ENCODE results near the gene CACNA1F.

The CACNA1F gene

GRCh38 chrX:49199906-49200771, 33.0 kb downstream of the CACNA1F start, which contains the start of gene SYP:
SYP (minus strand) TSS chrX:49200193; CDS start chrX:49200186, 7 bp downstream.
- H3K9me3 ChIP-seq (ENCODE audit: control extremely low read depth in 1 of 5, control insufficient read depth in 4 of 5, insufficient read depth in 2 of 5, low read depth in 1 of 5, low read length in 4 of 5): no peaks in the 10 kb centered on the region
- 43% methylated on average over 51 of the region's 61 CpGs for WGBS (ENCODE audit: insufficient coverage)

GRCh38 chrX:49199315-49199595, 33.9 kb downstream of the CACNA1F start:
- WGBS (ENCODE audit: insufficient coverage): 60% methylated on average over 11 of the region's 11 CpGs
- CTCF ChIA-PET: no interaction called here
- H3K4me1 ChIP-seq (ENCODE audit: control extremely low read depth in 1 of 4, control insufficient read depth in 4 of 4, insufficient read depth in 4 of 4, low read length in 3 of 4): peaks cover 0 to 11% (median 8%) of the 10 kb centered on the region in 4 experiments
- H3K36me3 ChIP-seq (ENCODE audit: control insufficient read depth in 4 of 4, insufficient read depth in 4 of 4, low read length in 3 of 4): no peaks in the 10 kb centered on the region
- H3K9me3 ChIP-seq (ENCODE audit: control extremely low read depth in 1 of 5, control insufficient read depth in 4 of 5, insufficient read depth in 2 of 5, low read depth in 1 of 5, low read length in 4 of 5): no peaks in the 10 kb centered on the region
- POLR2A ChIA-PET: no interaction called here
- no peak overlapping the region for H3K27ac ChIP-seq (ENCODE audit: insufficient read depth in 1 of 2, low read depth in 1 of 2, low read length in 2 of 2, poor library complexity in 1 of 2, severe bottlenecking in 2 of 2)
- DNase-seq: no peak
- H3K27me3 ChIP-seq (replicated peaks in 2 of 5; ENCODE audit: control insufficient read depth in 4 of 5, insufficient read depth in 5 of 5, low read length in 4 of 5): peaks cover 0 to 15% (median 0%) of the 10 kb centered on the region in 5 experiments
- H3K4me3 ChIP-seq (ENCODE audit: control insufficient read depth in 1 of 7, extremely low read depth in 1 of 7, insufficient read depth in 4 of 7, low read depth in 2 of 7, low read length in 6 of 7): peak overlapping the region in 2 of 7 experiments; percentile 7 to 69

More at GRCh38 chrX:49199906-49200771, 33.0 kb downstream of the CACNA1F start, which contains the start of gene SYP:
- CTCF ChIA-PET: no interaction called here
- POLR2A ChIA-PET: interaction anchor here (0.7 kb wide), 1 partner anchor 46 kb away, joined by 3 read pairs; no protein-coding TSS in a partner anchor
- Histone ChIP-seq H3K4me1 (ENCODE audit: control extremely low read depth in 1 of 4, control insufficient read depth in 4 of 4, insufficient read depth in 4 of 4, low read length in 3 of 4) (peaks cover 0 to 11% (median 8%) of the 10 kb centered on the region in 4 experiments), H3K4me3 (ENCODE audit: control insufficient read depth in 1 of 7, extremely low read depth in 1 of 7, insufficient read depth in 4 of 7, low read depth in 2 of 7, low read length in 6 of 7) (peak within 1 kb of the TSS; percentile 13 to 76 (median 47)), H3K27me3 (replicated peaks in 2 of 5; ENCODE audit: control insufficient read depth in 4 of 5, insufficient read depth in 5 of 5, low read length in 4 of 5) (peaks cover 0 to 15% (median 0%) of the 10 kb centered on the region in 5 experiments), H3K27ac (ENCODE audit: insufficient read depth in 1 of 2, low read depth in 1 of 2, low read length in 2 of 2, poor library complexity in 1 of 2, severe bottlenecking in 2 of 2) (peak within 1 kb of the TSS in 1 of 2 experiments; percentile 49), H3K36me3 (ENCODE audit: control insufficient read depth in 4 of 4, insufficient read depth in 4 of 4, low read length in 3 of 4) (no peaks in the 10 kb centered on the region)
- DNase-seq: peak; percentile 80 to 91 (median 91)

GRCh38 chrX:49198540-49199314, 34.4 kb downstream of the CACNA1F start:
- DNase-seq: peak in 2 of 3 donors; percentile 14 to 32
- no peaks in the 10 kb centered on the region for H3K9me3 ChIP-seq (ENCODE audit: control extremely low read depth in 1 of 5, control insufficient read depth in 4 of 5, insufficient read depth in 2 of 5, low read depth in 1 of 5, low read length in 4 of 5)
- peaks cover 0 to 11% (median 8%) of the 10 kb centered on the region in 4 experiments for H3K4me1 ChIP-seq (ENCODE audit: control extremely low read depth in 1 of 4, control insufficient read depth in 4 of 4, insufficient read depth in 4 of 4, low read length in 3 of 4)
- H3K27me3 ChIP-seq (replicated peaks in 2 of 5; ENCODE audit: control insufficient read depth in 4 of 5, insufficient read depth in 5 of 5, low read length in 4 of 5): peaks cover 0 to 15% (median 0%) of the 10 kb centered on the region in 5 experiments
- ChIA-PET CTCF (no interaction called here), POLR2A (no interaction called here)
- no peak overlapping the region for H3K27ac ChIP-seq (ENCODE audit: insufficient read depth in 1 of 2, low read depth in 1 of 2, low read length in 2 of 2, poor library complexity in 1 of 2, severe bottlenecking in 2 of 2)
- H3K4me3 ChIP-seq (ENCODE audit: control insufficient read depth in 1 of 7, extremely low read depth in 1 of 7, insufficient read depth in 4 of 7, low read depth in 2 of 7, low read length in 6 of 7): no peak overlapping the region
- 60% methylated on average over 7 of the region's 12 CpGs for WGBS (ENCODE audit: insufficient coverage)
- H3K36me3 ChIP-seq (ENCODE audit: control insufficient read depth in 4 of 4, insufficient read depth in 4 of 4, low read length in 3 of 4): no peaks in the 10 kb centered on the region

- no peak overlapping the region for H3K4me3 ChIP-seq (ENCODE audit: control insufficient read depth in 1 of 7, extremely low read depth in 1 of 7, insufficient read depth in 4 of 7, low read depth in 2 of 7, low read length in 6 of 7)
- WGBS (ENCODE audit: insufficient coverage): 83% methylated on average over 12 of the region's 13 CpGs
Measured at GRCh38 chrX:49197543-49198087, 35.5 kb downstream of the CACNA1F start.

GRCh38 chrX:49193542-49193964, 39.6 kb downstream of the CACNA1F start:
- no peak overlapping the region for H3K27ac ChIP-seq (ENCODE audit: insufficient read depth in 1 of 2, low read depth in 1 of 2, low read length in 2 of 2, poor library complexity in 1 of 2, severe bottlenecking in 2 of 2)
- no peak for DNase-seq
- H3K9me3 ChIP-seq (ENCODE audit: control extremely low read depth in 1 of 5, control insufficient read depth in 4 of 5, insufficient read depth in 2 of 5, low read depth in 1 of 5, low read length in 4 of 5): no peaks in the 10 kb centered on the region
- ChIA-PET CTCF (interaction anchor here (0.9 to 1.8 kb wide), 5 partner anchors 11 to 74 kb away, joined by 3 to 6 read pairs (median 3); no protein-coding TSS in a partner anchor), POLR2A (no interaction called here)
- H3K27me3 ChIP-seq (replicated peaks in 2 of 5; ENCODE audit: control insufficient read depth in 4 of 5, insufficient read depth in 5 of 5, low read length in 4 of 5): peaks cover 0 to 6% (median 0%) of the 10 kb centered on the region in 5 experiments
- peaks cover 0 to 9% (median 4%) of the 10 kb centered on the region in 4 experiments for H3K4me1 ChIP-seq (ENCODE audit: control extremely low read depth in 1 of 4, control insufficient read depth in 4 of 4, insufficient read depth in 4 of 4, low read length in 3 of 4)
- H3K4me3 ChIP-seq (ENCODE audit: control insufficient read depth in 1 of 7, extremely low read depth in 1 of 7, insufficient read depth in 4 of 7, low read depth in 2 of 7, low read length in 6 of 7): no peak overlapping the region
- WGBS (ENCODE audit: insufficient coverage): 70% methylated on average over 1 of the region's 2 CpGs
- no peaks in the 10 kb centered on the region for H3K36me3 ChIP-seq (ENCODE audit: control insufficient read depth in 4 of 4, insufficient read depth in 4 of 4, low read length in 3 of 4)

More at GRCh38 chrX:49197543-49198087, 35.5 kb downstream of the CACNA1F start:
- no peak for DNase-seq
- POLR2A ChIA-PET: no interaction called here
- Histone ChIP-seq H3K27ac (ENCODE audit: insufficient read depth in 1 of 2, low read depth in 1 of 2, low read length in 2 of 2, poor library complexity in 1 of 2, severe bottlenecking in 2 of 2) (no peak overlapping the region), H3K9me3 (ENCODE audit: control extremely low read depth in 1 of 5, control insufficient read depth in 4 of 5, insufficient read depth in 2 of 5, low read depth in 1 of 5, low read length in 4 of 5) (no peaks in the 10 kb centered on the region), H3K27me3 (replicated peaks in 2 of 5; ENCODE audit: control insufficient read depth in 4 of 5, insufficient read depth in 5 of 5, low read length in 4 of 5) (peaks cover 0 to 15% (median 0%) of the 10 kb centered on the region in 5 experiments), H3K4me1 (ENCODE audit: control extremely low read depth in 1 of 4, control insufficient read depth in 4 of 4, insufficient read depth in 4 of 4, low read length in 3 of 4) (peaks cover 0 to 11% (median 8%) of the 10 kb centered on the region in 4 experiments), H3K36me3 (ENCODE audit: control insufficient read depth in 4 of 4, insufficient read depth in 4 of 4, low read length in 3 of 4) (no peaks in the 10 kb centered on the region)
- CTCF ChIA-PET: no interaction called here

- Histone ChIP-seq H3K4me1 (ENCODE audit: control extremely low read depth in 1 of 4, control insufficient read depth in 4 of 4, insufficient read depth in 4 of 4, low read length in 3 of 4) (peaks cover 0 to 12% (median 4%) of the 10 kb centered on the region in 4 experiments), H3K4me3 (ENCODE audit: control insufficient read depth in 1 of 7, extremely low read depth in 1 of 7, insufficient read depth in 4 of 7, low read depth in 2 of 7, low read length in 6 of 7) (no peak overlapping the region), H3K36me3 (ENCODE audit: control insufficient read depth in 4 of 4, insufficient read depth in 4 of 4, low read length in 3 of 4) (no peaks in the 10 kb centered on the region), H3K27ac (ENCODE audit: insufficient read depth in 1 of 2, low read depth in 1 of 2, low read length in 2 of 2, poor library complexity in 1 of 2, severe bottlenecking in 2 of 2) (no peak overlapping the region), H3K27me3 (replicated peaks in 2 of 5; ENCODE audit: control insufficient read depth in 4 of 5, insufficient read depth in 5 of 5, low read length in 4 of 5) (peaks cover 0 to 2% (median 0%) of the 10 kb centered on the region in 5 experiments), H3K9me3 (ENCODE audit: control extremely low read depth in 1 of 5, control insufficient read depth in 4 of 5, insufficient read depth in 2 of 5, low read depth in 1 of 5, low read length in 4 of 5) (no peaks in the 10 kb centered on the region)
- peak; percentile 23 to 52 (median 45) for DNase-seq
- ChIA-PET CTCF (interaction anchor here (0.7 to 1.9 kb wide), 10 partner anchors 10 to 79 kb away, joined by 3 to 6 read pairs (median 3); partner anchors contain the start of gene CCDC22), POLR2A (no interaction called here)
- WGBS (ENCODE audit: insufficient coverage): 57% methylated on average over 7 of the region's 10 CpGs
Measured at GRCh38 chrX:49192722-49193328, 40.3 kb downstream of the CACNA1F start.

Data from common myeloid progenitor, CD34-positive (primary cell).